ENCODE measurements around the gene DNASE2B.

The DNASE2B gene

DNA sequence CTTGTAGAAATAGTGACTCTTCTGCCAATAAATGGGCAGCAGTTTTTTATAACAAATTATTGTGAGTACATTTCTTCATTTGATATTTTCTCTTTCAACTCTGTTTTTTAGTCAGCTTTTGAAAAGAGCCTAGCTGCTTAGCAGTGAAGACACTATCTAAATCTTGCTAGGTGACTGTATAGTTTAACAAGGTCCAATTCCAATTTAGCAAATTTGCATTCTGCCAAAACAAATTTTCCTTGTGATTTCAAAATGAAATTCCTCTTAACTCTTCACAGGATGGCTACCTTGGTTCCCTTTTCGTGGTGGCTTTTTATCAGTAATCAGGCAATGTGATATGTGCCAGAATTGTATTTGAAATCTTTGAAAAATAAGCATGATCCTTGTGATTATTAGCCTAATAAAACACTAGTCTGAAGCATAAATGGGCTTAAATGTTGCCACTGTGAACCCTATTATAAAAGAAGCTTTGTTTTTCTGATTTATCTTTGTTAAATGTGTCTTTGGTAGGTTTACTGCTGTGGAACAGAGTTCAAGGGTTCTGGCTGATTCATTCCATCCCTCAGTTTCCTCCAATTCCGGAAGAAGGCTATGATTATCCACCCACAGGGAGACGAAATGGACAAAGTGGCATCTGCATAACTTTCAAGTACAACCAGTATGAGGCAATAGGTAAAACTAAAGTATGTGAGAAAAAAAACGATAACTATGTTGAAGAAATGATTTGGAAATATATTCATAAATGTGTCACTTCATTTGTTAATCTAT, 12.2 kb downstream of the DNASE2B start:
- Histone ChIP-seq H3K27me3 (no peaks in the 10 kb centered on the region), H3K27ac (no peak overlapping the region), H3K9me3 (no peaks in the 10 kb centered on the region), H3K9ac (no peak overlapping the region), H3K36me3 (no peaks in the 10 kb centered on the region), H3K4me3 (no peak overlapping the region), H3K4me1 (no peaks in the 10 kb centered on the region), H4K20me1 (no peaks in the 10 kb centered on the region), H3K4me2 (no peak overlapping the region)
- TF ChIP-seq Cebpa-rat (IDR thresholded peaks at IDR 0.05), result no peak

DNA sequence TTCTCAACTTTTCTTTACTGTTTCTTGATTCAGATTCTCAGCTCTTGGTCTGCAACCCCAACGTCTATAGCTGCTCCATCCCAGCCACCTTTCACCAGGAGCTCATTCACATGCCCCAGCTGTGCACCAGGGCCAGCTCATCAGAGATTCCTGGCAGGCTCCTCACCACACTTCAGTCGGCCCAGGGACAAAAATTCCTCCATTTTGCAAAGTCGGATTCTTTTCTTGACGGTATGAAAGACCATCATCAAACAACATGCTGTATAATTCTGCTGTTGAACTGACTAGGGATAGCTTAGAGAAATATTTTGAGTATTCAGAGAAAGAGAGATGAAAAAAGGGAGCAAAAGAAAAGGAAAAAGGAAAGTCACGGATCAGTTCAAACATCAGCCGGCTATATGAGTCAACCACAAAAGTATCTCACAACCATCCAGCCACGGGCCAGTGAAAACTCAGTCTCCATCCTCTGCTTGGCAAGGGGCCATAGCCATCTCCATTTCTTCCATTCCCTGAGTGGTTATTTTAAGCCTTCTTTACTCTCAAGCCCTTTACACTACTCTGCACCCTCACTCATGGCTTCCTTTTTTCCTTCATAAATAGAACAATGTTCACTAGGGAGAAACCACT, 14.1 kb downstream of the DNASE2B start:
- no peak for TF ChIP-seq Cebpa-rat (IDR thresholded peaks at IDR 0.05)
- Histone ChIP-seq H3K9me3 (no peaks in the 10 kb centered on the region), H3K4me3 (no peak overlapping the region), H3K27me3 (no peaks in the 10 kb centered on the region), H3K36me3 (no peaks in the 10 kb centered on the region), H3K9ac (no peak overlapping the region), H4K20me1 (no peaks in the 10 kb centered on the region), H3K4me1 (no peaks in the 10 kb centered on the region), H3K27ac (no peak overlapping the region), H3K4me2 (no peak overlapping the region)

DNA sequence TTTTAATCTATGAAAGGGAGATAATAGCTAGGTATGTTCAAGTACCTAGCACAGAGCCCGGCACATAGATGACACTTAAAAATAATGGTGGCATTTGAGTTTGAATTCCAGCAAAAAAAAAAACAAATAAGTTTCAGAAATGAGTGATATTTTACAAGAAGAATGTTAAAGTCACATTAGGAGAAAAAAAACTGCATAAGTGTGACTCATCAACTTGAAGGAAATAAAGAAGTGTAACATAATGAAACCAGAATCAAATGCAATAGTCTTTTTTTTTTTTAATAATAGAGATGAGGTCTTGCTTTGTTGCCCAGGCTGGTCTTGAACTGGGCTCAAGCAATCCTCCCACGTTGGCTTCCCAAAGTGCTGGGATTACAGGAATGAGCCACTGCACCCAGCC, 17.1 kb downstream of the DNASE2B start:
- Histone ChIP-seq H3K36me3 (no peaks in the 10 kb centered on the region), H4K20me1 (no peaks in the 10 kb centered on the region), H3K27ac (no peak overlapping the region), H3K9ac (no peak overlapping the region), H3K4me2 (no peak overlapping the region), H3K9me3 (no peaks in the 10 kb centered on the region), H3K27me3 (no peaks in the 10 kb centered on the region), H3K4me1 (no peaks in the 10 kb centered on the region), H3K4me3 (no peak overlapping the region)
- TF ChIP-seq Cebpa-rat (IDR thresholded peaks at IDR 0.05), result no peak

DNA sequence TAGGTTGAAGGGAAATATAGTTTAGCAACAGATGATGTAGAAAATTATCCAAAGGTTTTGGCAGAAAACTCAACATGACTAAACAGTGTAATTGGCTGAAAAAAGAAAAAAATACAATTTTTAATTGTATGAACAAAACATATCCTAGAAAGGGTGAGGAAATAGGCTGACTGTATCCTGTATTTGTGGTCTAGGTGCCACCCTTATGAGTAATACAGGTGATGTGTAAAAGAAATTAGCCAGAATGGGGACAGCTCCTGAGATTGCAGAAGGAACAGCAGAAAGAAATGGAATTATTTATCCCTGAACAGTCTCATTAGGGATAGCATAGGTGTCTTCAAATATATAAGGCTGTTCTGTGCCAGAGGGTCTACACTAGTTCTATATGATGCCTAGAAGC, 24.6 kb downstream of the DNASE2B start:
- Histone ChIP-seq H3K4me1 (no peaks in the 10 kb centered on the region), H3K27me3 (no peaks in the 10 kb centered on the region), H3K9me3 (no peaks in the 10 kb centered on the region), H3K9ac (no peak overlapping the region), H3K27ac (no peak overlapping the region), H3K4me3 (no peak overlapping the region), H3K4me2 (no peak overlapping the region), H4K20me1 (no peaks in the 10 kb centered on the region), H3K36me3 (no peaks in the 10 kb centered on the region)
- no peak for TF ChIP-seq Cebpa-rat (IDR thresholded peaks at IDR 0.05)

DNA sequence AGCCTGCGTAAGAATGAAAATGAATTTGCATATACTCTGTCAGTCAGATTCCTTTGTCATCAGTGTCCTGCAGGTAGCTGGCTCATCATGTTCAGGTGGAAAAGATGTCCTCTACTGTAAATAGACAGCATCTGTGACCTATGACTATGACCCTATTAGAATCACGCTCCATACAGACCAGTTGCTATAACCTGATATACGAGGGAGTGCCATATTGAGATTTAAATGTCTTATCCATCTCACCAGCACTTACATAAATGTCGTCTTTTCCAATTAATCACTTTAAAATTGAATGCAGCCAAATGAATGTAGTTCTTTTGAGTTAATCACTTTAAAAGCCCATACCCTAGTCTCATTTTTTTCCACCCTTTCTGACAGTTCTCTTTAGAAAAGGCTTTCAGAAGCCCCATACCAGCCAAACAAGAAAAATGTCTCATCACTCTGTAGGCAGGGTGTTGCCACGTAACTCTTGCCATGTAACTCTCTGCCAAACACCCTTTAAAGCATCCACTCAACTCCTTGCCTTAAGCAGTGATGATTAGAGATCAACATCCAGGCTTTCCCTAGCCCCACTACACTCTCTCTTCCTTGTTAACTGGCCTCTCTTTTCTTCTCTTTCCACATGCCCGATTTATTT, 26.3 kb downstream of the DNASE2B start:
- TF ChIP-seq Cebpa-rat (IDR thresholded peaks at IDR 0.05), result no peak
- no peaks in the 10 kb centered on the region for H3K27me3 ChIP-seq
- H3K4me1 ChIP-seq, result no peaks in the 10 kb centered on the region
- no peaks in the 10 kb centered on the region for H4K20me1 ChIP-seq
- no peak overlapping the region for H3K4me3 ChIP-seq
- H3K9ac ChIP-seq, result no peak overlapping the region
- no peak overlapping the region for H3K27ac ChIP-seq
- H3K4me2 ChIP-seq, result no peak overlapping the region
- H3K9me3 ChIP-seq, result peaks cover 1% of the 10 kb centered on the region; the same call in 1 of the 2 replicates
- H3K36me3 ChIP-seq, result no peaks in the 10 kb centered on the region

DNA sequence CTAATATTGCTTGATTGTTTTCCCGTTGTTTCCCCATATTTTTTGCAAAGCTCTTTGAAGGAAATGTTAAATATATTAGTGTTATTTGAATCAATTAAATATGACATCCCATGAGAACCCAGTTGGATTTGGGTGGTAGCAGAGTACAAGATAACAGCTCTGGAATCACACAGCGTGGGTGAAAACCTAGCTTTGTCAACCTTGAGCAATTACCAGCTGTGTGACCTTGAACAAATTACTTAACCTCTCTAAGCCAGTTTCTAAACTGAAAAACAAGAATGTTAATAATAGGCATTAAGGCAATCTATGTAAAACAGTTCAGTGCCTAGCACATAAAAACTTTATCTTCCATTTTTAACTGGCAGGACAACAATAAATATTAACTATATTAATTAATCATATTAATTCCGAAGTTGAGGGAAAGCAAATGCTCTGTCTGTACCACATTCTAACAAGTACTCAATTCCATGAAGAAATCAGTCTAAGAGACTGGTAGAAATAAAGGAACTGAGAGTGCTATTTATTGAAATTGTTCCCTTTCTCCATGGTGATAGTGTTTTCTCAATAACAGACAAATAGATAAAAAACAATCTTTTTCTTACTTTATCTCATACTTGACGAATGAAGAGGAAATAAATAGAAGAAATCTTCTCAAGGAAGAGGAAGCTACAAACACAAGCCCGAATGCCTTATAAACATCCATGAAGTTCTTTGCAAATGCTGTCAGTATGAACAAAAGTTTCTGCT, 27.0 kb downstream of the DNASE2B start:
- H4K20me1 ChIP-seq, result no peaks in the 10 kb centered on the region
- H3K27ac ChIP-seq, result no peak overlapping the region

DNA sequence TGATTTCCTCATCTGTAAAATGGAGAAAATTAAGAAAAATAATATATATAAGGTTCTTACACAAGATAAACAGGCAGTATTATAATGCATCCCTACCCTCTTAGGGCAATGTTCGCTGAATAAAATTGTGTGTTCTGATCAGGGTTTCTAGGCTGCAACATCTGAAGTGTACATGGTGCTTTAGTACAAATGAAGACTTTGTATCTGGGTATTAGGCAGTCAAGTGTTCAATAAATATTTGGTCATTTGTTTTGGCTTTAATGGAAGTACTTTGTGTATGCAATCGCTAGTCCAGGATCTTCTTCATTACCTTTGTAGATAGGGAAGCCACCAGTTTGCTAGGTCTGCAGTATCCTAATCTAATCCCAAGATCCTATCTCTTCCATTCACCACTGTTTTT, 28.1 kb downstream of the DNASE2B start:
- Histone ChIP-seq H3K27ac (no peak overlapping the region), H3K4me3 (no peak overlapping the region), H3K9ac (no peak overlapping the region), H3K4me2 (no peak overlapping the region), H3K36me3 (no peaks in the 10 kb centered on the region), H3K27me3 (no peaks in the 10 kb centered on the region), H4K20me1 (no peaks in the 10 kb centered on the region), H3K4me1 (no peaks in the 10 kb centered on the region), H3K9me3 (peaks cover 6% of the 10 kb centered on the region; the same call in 1 of the 2 replicates)
- TF ChIP-seq Cebpa-rat (IDR thresholded peaks at IDR 0.05), result no peak

More for the DNA sequence above, 27.0 kb downstream of the DNASE2B start:
- Histone ChIP-seq H3K36me3 (no peaks in the 10 kb centered on the region), H3K4me2 (no peak overlapping the region), H3K9ac (no peak overlapping the region), H3K9me3 (peaks cover 6% of the 10 kb centered on the region; the same call in 1 of the 2 replicates), H3K27me3 (no peaks in the 10 kb centered on the region), H3K4me3 (no peak overlapping the region), H3K4me1 (no peaks in the 10 kb centered on the region)
- TF ChIP-seq Cebpa-rat (IDR thresholded peaks at IDR 0.05), result no peak

DNA sequence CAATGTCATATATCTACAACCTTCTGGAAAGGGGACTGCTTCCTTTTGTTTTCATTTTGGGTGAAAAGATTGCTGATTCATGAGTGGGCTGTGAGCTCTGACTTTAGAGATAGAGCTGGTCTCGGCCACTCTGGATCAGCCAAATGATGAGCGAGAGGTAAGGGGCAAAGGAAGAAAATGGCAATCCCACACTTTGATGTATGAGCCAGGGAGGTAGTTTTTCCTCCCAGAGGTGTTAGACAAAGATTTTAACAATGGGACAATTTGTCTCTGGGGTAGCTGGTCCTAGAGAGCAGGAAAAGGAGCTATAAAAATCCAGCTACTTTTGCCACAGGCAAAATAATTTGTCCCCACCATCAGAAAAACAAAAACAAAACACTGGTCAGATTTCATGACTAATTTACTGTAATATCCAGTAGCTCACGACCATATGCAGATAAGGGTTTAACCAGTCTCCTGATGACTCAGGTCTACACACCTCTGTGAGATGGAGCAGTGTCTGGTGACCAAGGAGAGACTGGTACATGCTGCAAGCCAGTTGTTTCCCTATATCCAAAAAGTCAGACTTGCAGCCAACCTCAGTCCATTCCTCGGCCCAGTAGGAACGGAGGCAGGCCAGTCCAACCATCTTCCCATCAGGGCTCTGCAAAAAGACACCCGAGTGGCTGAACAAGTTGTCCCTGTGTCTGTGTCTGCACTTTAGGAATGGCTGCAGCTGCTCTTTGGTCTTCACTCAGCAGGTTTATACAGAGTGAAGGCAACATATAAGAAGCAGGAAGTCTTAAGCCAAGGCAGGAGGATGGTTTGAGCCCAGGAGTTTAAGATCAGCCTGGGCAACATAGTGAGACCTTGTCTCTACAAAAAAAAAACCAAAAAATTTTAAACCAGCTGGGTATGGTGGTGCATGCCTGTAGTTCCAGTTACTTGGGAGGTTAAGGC, 29.2 kb downstream of the DNASE2B start:
- Histone ChIP-seq H3K4me3 (no peak overlapping the region), H3K9ac (no peak overlapping the region), H3K4me1 (no peaks in the 10 kb centered on the region), H4K20me1 (no peaks in the 10 kb centered on the region), H3K27me3 (no peaks in the 10 kb centered on the region), H3K27ac (no peak overlapping the region), H3K36me3 (no peaks in the 10 kb centered on the region), H3K9me3 (peaks cover 6% of the 10 kb centered on the region; the same call in 1 of the 2 replicates), H3K4me2 (no peak overlapping the region)
- no peak for TF ChIP-seq Cebpa-rat (IDR thresholded peaks at IDR 0.05)

DNA sequence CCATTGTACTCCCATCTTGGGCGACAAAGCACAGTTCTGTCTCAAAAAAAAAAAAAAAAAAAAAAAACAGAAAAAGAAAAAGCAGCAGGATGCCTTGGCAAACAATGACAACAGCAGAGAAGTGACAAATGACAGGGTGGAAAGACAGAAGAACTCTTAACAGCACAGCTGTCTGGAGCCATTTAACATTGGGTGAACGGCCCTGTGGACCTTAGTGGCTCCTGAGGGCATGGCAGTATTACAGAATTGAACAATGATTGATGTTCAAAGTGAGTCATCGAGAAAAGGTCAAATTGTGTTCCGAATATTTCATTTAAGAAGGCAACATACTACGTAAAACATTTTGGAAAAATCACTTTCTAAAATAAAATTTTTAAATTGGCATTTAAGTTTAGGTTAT, 30.0 kb downstream of the DNASE2B start:
- Histone ChIP-seq H3K4me3 (no peak overlapping the region), H4K20me1 (no peaks in the 10 kb centered on the region), H3K4me1 (peaks cover under 1% of the 10 kb centered on the region; the same call in 1 of the 2 replicates), H3K9me3 (peaks cover 6% of the 10 kb centered on the region; the same call in 1 of the 2 replicates), H3K9ac (no peak overlapping the region), H3K27ac (no peak overlapping the region), H3K4me2 (no peak overlapping the region), H3K27me3 (no peaks in the 10 kb centered on the region), H3K36me3 (no peaks in the 10 kb centered on the region)
- TF ChIP-seq Cebpa-rat (IDR thresholded peaks at IDR 0.05), result no peak

Data from BLaER1 (cell line).